ENCODE measurements around the gene STK32C. TPM values are rescaled to one million over a fixed set of nuclear protein-coding genes. Genes with fewer than 3 reads are reported as not detected.

The STK32C gene
- total RNA-seq, 1 donor from 2014 or later: 13.0 TPM

GRCh38 chr10:132206806-132207535 lies 100.8 kb downstream of the STK32C start:
- no peak for DNase-seq (ENCODE audit: low read depth)
- no peak overlapping the region for H3K4me3 ChIP-seq (ENCODE audit: low read depth, low read length)
- TF ChIP-seq CTCF (conservative IDR thresholded peaks at IDR 0.05; ENCODE audit: low read depth, low read length): no peak

DNA sequence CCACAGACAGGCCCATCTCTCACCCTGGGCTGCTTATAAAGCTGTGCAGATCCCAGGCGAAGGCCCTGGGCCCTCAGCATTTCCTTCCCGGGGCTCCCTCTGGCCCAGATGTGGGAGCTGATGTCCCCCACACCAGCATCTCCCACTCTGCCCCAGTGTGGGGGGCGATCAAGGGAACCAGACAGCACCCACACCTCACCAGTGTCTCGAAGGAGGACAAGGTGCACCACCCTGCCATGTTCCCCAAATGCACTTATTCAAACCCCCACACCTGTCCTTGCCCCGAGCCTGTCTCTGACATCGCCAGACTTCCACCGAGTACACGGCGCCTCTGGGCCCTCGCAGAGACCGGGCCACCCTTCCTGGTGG lies 101.4 kb downstream of the STK32C start:
- DNase-seq (ENCODE audit: low read depth): no peak
- TF ChIP-seq CTCF (conservative IDR thresholded peaks at IDR 0.05; ENCODE audit: low read depth, low read length): no peak
- no peak overlapping the region for H3K4me3 ChIP-seq (ENCODE audit: low read depth, low read length)

GRCh38 chr10:132205650-132206376 lies 101.9 kb downstream of the STK32C start:
- DNase-seq (ENCODE audit: low read depth): no peak
- TF ChIP-seq CTCF (conservative IDR thresholded peaks at IDR 0.05; ENCODE audit: low read depth, low read length): no peak
- H3K4me3 ChIP-seq (ENCODE audit: low read depth, low read length): no peak overlapping the region

GRCh38 chr10:132204781-132205473 lies 102.8 kb downstream of the STK32C start:
- no peak for TF ChIP-seq CTCF (conservative IDR thresholded peaks at IDR 0.05; ENCODE audit: low read depth, low read length)
- DNase-seq (ENCODE audit: low read depth): no peak

GRCh38 chr10:132204078-132204780 lies 103.5 kb downstream of the STK32C start:
- TF ChIP-seq CTCF (conservative IDR thresholded peaks at IDR 0.05; ENCODE audit: low read depth, low read length): no peak
- no peak for DNase-seq (ENCODE audit: low read depth)
- no peak overlapping the region for H3K4me3 ChIP-seq (ENCODE audit: low read depth, low read length)

More at GRCh38 chr10:132204781-132205473, 102.8 kb downstream of the STK32C start:
- H3K4me3 ChIP-seq (ENCODE audit: low read depth, low read length): no peak overlapping the region

DNA sequence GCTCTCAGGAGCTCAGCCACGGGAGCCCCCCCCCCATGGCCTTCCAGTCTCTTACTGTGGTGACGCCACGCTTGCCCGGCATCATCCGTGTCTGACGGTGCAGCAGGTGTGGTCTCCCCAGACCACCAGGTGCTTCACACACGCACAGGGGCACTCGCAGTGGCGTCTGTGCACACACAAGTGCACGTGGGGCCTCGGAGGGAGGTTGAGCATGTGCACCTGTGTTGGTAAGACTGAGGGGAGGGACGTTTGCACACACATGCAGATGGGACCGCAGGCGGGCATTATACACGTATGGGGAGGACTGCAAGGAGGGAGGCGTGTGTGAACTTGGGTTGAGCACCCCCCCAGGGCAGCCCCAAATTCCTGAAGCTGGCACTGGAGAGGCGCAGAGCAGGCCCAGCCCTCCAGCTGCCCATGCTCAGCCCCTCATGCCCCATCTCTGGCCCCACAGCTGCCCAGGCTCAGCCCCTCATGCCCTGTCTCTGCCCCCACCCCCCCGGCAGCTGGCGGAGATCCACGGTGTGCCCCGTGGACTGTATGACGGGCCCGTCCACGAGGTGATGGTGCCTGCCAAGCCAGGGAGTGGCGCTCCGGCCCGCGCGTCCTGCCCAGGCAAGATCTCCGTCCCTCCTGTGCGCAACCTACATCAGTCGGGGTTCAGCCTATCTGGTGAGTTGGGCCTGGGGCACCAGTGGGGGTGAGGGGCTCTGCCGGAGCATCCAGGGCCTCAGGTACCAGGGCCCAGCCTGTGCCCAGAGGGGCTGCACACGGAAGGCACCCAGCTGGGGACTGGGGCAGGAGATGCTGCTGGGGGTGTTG lies 104.3 kb downstream of the STK32C start:
- no peak for DNase-seq (ENCODE audit: low read depth)
- TF ChIP-seq CTCF (conservative IDR thresholded peaks at IDR 0.05; ENCODE audit: low read depth, low read length): no peak
- no peak overlapping the region for H3K4me3 ChIP-seq (ENCODE audit: low read depth, low read length)
